ENCODE results near the gene SNX22. TPM values are rescaled to one million over a fixed set of nuclear protein-coding genes. Genes with fewer than 3 reads are reported as not detected.

Gene SNX22
- total RNA-seq, 1 donor from 2014 or later, result 0.78 TPM

GRCh38 chr15:64148168-64148567 is 3.4 kb upstream of the SNX22 start:
- peaks cover 10% of the 10 kb centered on the region for H3K4me1 Mint-ChIP-seq
- TF ChIP-seq CTCF (IDR thresholded peaks at IDR 0.05; ENCODE audit: unreplicated experiment), result no peak
- H3K36me3 Mint-ChIP-seq, result peaks cover 13% of the 10 kb centered on the region
- H3K27me3 Mint-ChIP-seq (ENCODE audit: low read depth), result peaks cover 30% of the 10 kb centered on the region
- DNase-seq (ENCODE audit: low spot score in 2 of 2, unreplicated experiment in 2 of 2), result no peak
- no peaks in the 10 kb centered on the region for H3K9me3 Mint-ChIP-seq
- no peak overlapping the region for H3K4me3 Mint-ChIP-seq
- no peak overlapping the region for H3K27ac Mint-ChIP-seq

GRCh38 chr15:64148581-64148980 is 3.0 kb upstream of the SNX22 start:
- Mint-ChIP-seq H3K27me3 (ENCODE audit: low read depth) (peaks cover 34% of the 10 kb centered on the region), H3K27ac (no peak overlapping the region), H3K4me1 (peaks cover 13% of the 10 kb centered on the region), H3K9me3 (no peaks in the 10 kb centered on the region), H3K36me3 (peaks cover 11% of the 10 kb centered on the region), H3K4me3 (no peak overlapping the region)
- TF ChIP-seq CTCF (IDR thresholded peaks at IDR 0.05; ENCODE audit: unreplicated experiment), result no peak
- DNase-seq (ENCODE audit: low spot score in 2 of 2, unreplicated experiment in 2 of 2), result no peak

GRCh38 chr15:64149424-64149823 is 2.1 kb upstream of the SNX22 start:
- TF ChIP-seq CTCF (IDR thresholded peaks at IDR 0.05; ENCODE audit: unreplicated experiment), result no peak
- Mint-ChIP-seq H3K27me3 (ENCODE audit: low read depth) (peaks cover 34% of the 10 kb centered on the region), H3K27ac (no peak overlapping the region), H3K4me3 (no peak overlapping the region), H3K36me3 (peaks cover 7% of the 10 kb centered on the region), H3K4me1 (peaks cover 16% of the 10 kb centered on the region), H3K9me3 (no peaks in the 10 kb centered on the region)
- DNase-seq (ENCODE audit: low spot score in 2 of 2, unreplicated experiment in 2 of 2), result no peak

GRCh38 chr15:64149893-64150578 is 1.5 kb upstream of the SNX22 start:
- TF ChIP-seq CTCF (IDR thresholded peaks at IDR 0.05; ENCODE audit: unreplicated experiment), result no peak
- Mint-ChIP-seq H3K27me3 (ENCODE audit: low read depth) (peaks cover 34% of the 10 kb centered on the region), H3K4me3 (peak overlapping the region; percentile 22), H3K9me3 (no peaks in the 10 kb centered on the region), H3K27ac (no peak overlapping the region), H3K4me1 (peaks cover 16% of the 10 kb centered on the region), H3K36me3 (peaks cover 4% of the 10 kb centered on the region)
- no peak for DNase-seq (ENCODE audit: low spot score in 2 of 2, unreplicated experiment in 2 of 2)

- no peak for DNase-seq (ENCODE audit: low spot score in 2 of 2, unreplicated experiment in 2 of 2)
- peaks cover 14% of the 10 kb centered on the region for H3K36me3 Mint-ChIP-seq
- H3K4me3 Mint-ChIP-seq, result peak overlapping the region; percentile 42
- no peaks in the 10 kb centered on the region for H3K9me3 Mint-ChIP-seq
- no peak for TF ChIP-seq CTCF (IDR thresholded peaks at IDR 0.05; ENCODE audit: unreplicated experiment)
- peaks cover 34% of the 10 kb centered on the region for H3K27me3 Mint-ChIP-seq (ENCODE audit: low read depth)
- peaks cover 12% of the 10 kb centered on the region for H3K4me1 Mint-ChIP-seq
- no peak overlapping the region for H3K27ac Mint-ChIP-seq
Observed at GRCh38 chr15:64152507-64153387, 1.2 kb downstream of the SNX22 start.
